ENCODE results near the gene ANK3. TPM values are rescaled to one million over a fixed set of nuclear protein-coding genes. Genes with fewer than 3 reads are reported as not detected.
A peak's percentile ranks its signal among the peaks of the same experiment; 100 is the strongest.

ANK3 gene
- polyA plus RNA-seq, 4 donors, result 115 to 159 (median 141) TPM

DNA sequence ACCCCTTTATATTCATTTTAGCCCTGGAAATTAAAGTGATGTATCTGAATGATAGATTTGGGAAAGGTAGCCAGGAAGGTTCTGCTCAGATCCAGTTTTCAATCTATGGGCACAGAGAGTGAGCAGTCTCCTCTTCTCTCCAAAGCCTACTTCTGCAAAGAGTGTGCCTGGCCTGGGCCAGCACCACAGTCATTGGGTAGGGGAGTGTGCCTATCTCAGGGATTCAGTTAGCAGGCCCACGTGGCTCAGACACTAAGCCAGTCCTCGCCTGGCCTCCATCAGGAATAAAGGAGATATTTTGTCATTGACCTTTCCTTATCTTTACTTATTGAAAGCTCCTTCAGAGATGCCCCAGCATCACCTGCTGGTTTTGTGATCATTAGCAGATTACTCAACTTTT is 267.5 kb downstream of the ANK3 start:
- no peak for DNase-seq (ENCODE audit: low read depth in 4 of 4, low spot score in 2 of 4)

DNA sequence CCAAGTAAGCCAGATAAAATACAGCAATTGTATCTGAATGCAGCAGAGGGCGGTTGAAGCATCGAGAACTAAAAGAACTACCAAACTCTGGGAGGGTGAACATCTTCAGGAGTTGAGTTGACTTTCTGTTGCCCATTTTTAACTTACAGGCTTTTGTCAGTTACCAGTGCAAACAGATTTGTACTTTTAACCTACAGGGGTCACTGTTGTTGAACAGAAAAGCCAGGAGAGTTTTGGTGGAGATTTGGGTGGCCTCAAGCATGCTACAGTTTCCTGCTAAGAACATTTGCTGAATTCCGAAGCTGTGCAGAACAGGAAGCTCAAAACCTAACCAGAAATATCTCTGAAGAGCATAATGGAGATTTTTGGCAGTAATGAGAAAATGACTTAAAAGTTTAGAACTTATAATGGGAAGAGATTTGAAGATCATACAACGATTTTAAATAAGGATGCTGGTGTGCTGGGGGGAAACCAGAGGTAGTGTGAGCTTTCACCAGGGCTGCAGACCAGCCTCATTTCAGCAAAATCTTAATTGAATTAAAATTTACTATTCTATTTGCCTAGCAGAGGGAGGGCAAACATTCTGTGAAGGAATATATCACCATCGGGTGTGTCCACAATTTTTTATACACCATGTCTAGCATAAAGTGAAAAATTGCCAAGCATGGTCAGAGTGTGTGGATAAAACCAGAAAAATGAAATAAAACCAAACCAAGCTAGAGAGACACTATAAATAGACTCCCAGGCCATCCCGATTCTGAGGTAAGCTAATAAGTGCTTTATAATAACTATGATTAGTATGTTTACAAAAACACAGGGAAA is 274.7 kb downstream of the ANK3 start:
- DNase-seq (ENCODE audit: low read depth in 4 of 4, low spot score in 2 of 4), result peak in 1 of 4 donors; percentile 61

DNA sequence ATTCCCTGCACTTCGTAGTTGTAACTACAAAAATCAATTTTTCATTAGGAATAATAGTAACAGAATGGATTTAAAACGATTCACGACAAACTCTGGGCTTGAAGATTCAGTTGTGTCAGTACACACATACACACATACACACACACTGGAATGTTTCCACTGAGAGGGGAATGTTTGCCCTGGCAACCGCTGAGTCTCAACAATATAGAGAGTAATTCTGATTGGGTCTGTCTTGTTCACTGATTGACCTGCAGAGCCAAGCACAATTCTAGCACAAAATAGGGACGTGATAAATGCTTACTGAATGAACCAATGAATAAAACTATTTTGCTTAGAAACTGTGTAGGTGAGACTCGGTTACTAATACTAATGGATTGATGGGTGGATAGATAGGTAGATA is 278.9 kb downstream of the ANK3 start:
- DNase-seq (ENCODE audit: low read depth in 4 of 4, low spot score in 2 of 4), result no peak

DNA sequence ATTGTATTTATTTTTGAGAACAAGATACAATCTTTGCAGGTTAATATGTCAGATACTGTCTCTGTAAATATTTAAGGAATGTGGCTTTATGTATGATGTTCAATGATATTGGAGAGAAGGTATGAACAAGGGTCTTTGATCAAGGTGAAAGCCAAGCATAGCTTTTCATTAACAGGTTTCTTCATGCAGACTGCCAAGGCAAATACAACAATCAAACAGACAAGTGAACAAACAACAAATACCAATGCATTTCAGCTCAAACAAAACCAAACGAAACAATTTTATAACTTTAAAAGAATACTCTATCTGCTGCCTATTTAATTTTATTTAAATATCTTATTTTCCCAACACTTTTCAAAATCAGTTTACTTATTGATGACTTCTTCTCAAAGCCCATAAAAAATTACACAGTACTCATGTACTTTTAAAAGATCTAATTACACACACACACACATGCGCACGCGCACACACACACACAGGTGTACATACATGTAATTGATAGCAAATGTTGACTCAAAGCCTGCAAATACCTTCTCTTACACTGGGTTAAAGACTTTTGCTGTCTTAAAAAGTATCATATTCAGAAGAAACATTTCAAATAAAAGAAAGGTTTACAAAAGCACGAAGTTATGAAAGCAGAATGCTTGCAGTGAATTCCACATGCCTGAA is 282.2 kb downstream of the ANK3 start:
- no peak for DNase-seq (ENCODE audit: low read depth in 4 of 4, low spot score in 2 of 4)

DNA sequence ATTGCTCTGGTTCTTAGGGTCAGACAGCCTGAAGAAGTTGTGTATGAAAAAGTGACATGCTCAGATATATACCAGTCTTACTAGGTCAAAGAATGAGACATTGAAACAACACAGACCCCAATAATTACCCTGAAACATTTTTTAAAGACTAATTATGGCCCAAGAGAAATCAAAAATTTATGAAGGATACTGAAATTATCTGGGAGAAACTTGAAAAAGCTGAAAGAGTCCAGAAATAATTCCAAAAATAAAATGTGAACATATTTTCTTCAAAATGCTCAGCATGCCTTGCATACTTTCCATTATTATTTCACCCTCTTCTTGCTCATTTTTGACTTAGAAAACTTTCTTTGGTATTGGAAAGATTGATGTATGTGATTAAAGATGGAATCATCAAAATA is 284.4 kb downstream of the ANK3 start:
- no peak for DNase-seq (ENCODE audit: low read depth in 4 of 4, low spot score in 2 of 4)

DNA sequence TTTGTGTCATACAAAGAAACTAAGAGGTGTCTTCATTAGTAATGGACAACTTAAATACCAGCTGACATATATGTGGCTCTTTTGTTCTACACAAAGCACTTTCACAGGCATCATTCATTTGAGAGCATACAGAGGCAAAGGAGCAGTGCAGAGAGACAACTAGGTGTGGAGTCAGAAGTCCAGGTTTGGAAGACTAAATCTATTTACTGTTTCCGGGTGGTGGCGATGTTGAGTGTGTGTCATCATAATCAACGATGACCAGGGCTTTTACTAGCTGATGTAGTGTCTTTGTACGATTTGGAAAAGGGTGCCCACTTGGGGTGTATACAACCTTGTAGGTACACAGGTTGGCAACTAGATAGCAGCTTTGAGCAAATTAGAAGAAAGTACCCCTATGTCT is 287.9 kb downstream of the ANK3 start:
- no peak for DNase-seq (ENCODE audit: low read depth in 4 of 4, low spot score in 2 of 4)

DNA sequence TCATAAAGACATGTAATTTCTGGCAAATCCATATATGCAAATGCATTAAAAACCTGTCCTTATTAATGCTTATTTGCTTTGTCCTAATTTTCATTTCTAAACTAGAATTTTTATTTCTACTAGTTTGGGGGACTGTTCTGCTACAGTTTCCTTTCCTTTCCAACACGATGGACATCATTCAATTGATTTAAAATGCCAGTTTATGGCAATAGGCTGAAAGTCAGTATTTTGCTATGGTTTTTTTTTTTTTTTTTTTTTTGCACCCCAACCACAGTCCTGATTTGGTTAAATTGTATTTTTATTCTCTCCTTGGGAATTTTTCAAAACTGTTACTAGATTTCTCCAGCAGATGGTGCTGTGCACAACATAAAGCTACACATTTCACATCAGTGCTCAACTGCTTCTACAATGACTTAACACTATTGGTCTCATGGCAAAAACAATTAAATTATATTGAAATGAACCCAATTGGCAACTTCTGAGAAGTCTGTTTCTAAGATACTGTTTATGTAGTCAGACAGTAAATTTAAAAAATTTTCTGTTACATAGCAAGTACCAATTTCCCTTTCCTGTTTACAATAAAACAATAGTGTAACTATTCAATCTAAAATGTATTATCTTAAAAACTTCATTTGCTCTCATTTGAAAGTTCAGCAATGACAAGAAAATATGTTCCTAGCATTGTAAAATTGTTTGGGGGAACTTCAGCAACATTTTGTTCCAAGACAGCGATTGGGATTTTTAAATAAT is 289.5 kb downstream of the ANK3 start:
- peak in 3 of 4 donors; percentile 21 to 53 (median 28) for DNase-seq (ENCODE audit: low read depth in 4 of 4, low spot score in 2 of 4)

DNA sequence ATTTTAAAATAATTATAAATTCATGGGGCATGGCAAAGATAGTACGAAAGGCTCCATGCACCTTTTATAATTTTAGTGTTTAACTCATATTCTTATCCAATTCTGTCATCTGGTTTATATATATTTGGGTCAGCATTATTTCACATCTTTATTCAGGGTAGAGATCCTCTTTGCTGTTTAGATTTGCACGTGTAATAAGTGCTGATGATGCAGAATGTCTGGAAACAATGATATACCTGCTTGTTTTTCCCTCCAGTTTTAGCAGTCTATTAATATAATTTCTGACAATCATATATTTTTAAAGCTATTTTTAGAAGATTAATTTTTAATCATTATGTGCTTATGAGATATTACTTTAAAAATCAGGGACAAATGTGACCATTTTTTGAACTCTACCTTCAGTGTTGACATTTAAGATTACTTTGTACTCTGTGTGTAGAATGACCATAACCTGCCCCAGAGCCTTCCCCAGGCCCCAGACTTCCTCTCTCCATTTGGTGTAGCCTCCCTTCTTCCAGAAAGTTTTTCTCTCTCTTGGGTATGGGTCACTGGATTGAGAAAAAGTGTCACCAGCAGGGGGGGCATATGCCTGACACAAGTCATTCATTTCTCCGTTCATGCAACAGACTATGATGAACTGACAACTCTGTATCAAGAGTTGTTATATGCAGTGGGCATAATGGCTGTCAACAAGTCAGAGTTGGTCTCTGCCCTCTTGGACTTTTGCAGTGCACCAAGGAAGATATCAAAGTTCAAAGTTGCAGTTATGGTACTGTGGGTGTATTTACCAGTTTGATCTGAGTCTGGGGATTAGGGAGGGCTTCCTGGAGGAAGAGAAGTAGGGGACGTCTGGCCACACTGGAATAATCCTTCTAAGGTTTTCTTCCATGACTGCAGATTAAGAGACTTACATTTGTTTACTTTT is 290.7 kb downstream of the ANK3 start:
- DNase-seq (ENCODE audit: low read depth in 4 of 4, low spot score in 2 of 4), result no peak

DNA sequence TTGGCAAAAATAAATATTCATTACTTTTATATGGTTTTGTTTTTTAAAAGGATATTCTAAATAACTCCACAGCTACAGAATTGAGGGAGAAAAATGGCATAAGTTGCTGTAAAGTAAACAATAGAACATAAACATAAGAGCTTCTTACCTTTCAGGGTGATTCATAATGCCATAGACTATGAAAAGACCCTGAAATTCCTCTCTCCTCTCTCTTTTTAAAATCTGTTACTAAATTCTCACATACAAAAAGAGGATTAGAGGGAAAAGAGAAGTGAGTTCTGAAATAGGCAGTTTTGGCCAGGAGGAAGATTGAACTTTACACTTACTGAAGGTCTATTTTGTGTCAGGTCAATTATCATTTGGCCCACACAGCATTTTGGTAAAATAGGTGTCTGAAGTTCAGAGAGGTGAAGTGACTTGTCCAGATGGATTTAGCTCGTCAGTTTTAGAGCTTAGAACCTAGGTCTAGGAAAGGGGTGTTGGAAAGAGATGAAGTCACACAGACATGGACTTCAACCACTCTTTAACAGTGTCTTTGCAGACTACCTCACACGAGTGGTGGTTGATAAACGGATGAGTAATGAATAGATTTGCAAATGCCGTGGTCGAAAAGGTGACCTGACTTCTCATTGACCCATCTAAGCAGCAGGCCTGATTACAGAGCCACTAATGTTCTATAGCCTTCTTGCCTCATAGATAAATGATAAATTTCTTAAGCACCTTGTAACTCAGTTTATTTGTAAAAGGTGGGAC is 292.7 kb downstream of the ANK3 start:
- DNase-seq (ENCODE audit: low read depth in 4 of 4, low spot score in 2 of 4), result no peak

DNA sequence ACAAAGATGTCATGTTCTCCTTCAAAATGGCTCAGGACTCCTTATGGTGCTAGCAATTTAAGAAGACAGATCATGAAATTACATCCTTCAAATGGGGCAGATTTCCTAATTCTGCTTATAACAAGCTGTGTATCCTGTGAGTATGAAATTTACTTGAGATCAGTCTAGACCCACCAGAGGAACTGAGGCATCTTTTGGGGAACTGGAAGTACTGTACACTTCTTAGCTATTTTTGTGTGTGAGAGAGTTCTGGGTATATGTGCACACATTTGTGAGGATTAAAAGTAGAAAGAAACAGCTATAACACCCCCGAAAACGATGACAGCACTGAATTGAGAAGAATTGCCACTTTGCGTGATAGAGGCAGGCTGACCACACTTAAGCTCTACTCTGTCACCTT is 296.4 kb downstream of the ANK3 start:
- no peak for DNase-seq (ENCODE audit: low read depth in 4 of 4, low spot score in 2 of 4)

DNA sequence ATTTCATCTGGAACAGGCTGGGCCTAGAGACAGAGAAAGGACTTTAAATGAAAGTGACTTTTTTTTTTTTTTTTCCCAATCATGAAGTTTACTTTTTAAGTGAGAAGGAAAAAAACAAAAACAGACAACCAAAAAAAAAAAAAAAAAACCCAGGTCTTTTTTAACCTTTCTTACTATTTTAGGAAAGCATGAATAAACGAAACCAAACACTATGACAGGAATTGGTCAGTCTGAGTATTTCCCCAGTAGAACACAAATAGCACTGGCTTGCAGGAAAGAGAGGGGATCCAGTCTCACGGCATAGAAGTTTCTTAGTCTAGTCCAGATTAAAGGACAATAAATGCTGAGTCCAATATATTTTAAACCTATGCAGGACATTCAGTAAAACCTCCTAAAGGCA is 302.8 kb downstream of the ANK3 start:
- no peak for DNase-seq (ENCODE audit: low read depth in 4 of 4, low spot score in 2 of 4)

DNA sequence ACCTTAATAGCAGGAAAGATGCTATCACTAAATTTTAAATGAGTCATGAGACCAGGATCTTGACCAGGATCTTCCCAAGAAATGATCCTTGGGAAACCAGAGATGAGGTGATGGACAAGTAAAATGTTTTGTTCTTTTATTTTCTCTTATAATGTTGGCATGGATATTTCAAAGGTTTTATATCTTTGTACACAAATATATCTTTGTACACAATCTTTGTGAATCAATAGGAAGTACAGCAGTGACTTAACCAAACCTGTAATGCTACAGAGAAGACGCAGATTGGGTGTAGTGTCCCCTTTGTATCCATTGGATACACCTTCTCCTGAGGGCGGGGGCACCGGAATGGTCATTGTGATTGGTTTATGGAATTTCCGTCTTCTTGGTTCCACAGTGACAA is 303.3 kb downstream of the ANK3 start:
- DNase-seq (ENCODE audit: low read depth in 4 of 4, low spot score in 2 of 4), result no peak

DNA sequence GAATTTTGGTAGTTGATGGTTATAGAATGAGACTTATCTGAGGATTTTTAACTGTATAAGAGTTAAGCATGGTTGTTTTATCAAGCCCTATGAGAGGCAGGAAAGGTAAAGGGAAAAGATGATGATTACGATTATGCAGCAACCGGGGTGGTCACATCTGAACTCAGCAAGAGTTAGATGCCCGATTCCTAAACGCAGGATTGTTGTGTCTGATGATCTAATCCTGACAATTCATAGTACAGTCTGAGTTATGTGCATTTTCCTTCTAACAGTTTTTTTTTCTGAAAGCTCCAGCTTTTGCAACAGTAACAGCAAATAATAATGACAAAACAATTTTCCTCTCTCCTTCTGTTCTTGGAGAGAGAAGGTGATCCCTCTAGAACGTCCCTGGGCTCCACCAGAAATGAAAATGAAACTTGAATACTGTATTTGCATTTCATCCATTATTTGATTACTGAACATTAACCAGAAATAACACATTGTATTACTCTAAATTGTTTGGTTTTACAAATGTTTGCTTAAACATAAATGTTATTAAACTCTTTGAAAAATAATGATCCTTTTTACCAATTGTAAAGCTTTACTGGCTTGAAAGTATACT is 306.8 kb downstream of the ANK3 start:
- no peak for DNase-seq (ENCODE audit: low read depth in 4 of 4, low spot score in 2 of 4)

DNA sequence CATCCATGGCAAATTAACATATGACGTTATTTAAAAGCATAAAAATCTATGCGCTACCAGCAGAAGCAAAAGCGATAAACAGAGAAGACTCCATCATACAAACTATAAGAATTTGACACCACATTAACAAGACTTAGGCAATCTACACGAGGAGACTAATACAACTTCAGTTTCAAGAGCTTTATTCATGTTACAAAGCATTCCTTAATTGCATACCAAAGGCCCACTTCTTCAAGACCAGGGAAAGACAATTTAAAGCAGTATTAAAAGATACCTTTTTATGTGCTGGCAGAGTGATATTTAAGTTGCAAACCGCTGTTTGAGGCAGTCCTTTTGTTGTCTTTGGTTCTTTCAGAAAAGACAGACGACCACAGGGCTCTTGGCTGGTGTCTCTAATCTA is 307.3 kb downstream of the ANK3 start:
- no peak for DNase-seq (ENCODE audit: low read depth in 4 of 4, low spot score in 2 of 4)

DNA sequence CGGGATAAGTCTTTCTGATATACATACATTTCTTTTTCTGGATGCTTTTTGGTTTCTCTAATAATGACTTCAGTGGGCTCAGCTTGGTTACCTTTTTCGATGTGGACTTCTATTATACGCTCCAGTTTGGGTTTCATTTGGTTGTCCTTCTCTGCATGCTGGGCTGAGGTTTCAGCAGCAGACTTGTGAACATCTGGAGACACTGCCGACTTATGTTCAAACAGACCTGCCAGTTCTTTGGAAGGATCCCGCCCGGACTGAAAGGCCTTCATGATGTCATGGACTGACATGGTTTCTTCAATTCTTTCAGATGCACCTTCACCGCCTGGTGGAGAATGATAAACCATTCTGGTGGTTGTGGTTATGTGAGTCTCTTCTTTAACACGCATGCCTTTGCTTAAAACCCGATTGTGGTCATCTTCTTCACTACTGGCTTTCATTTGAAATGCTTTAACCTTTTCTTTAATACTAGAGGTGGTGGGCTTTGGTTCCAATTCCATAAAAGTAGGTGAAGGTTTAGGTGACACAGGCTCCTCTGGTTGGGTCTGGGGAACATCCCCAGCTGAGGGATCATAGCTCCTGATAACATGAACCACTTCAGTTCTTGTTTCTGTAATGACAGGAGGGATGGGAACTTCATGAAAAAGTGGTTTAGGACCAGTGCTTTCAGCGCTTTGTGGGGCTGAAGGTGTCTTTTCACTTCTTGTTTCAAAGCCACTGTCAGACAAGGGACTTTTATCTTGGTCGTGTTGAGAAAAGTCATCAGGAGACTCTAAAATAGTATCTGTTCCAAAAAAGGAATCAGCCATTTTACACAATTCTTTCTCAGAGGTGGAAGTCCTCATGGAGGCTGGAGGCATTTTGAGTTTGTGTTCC is 315.7 kb downstream of the ANK3 start:
- DNase-seq (ENCODE audit: low read depth in 4 of 4, low spot score in 2 of 4), result no peak

DNA sequence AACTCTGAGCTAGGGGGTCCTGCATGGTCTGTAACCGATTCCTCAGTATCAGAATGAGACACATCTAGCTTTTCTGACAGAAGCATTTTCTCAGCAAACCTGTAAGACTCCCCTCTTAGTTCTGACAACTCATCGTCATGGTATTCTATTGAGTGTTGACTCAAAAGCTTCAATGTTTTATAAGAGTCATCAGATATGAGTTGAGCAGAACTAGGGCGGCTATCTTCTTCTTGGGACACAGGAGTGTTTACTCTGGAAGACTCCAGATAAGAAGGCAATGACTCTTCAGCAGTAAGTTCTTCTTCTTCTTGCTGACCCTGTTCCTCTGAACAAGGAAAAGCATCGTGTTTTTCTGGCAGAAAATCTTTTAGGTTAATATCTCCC is 316.3 kb downstream of the ANK3 start:
- DNase-seq (ENCODE audit: low read depth in 4 of 4, low spot score in 2 of 4), result no peak

DNA sequence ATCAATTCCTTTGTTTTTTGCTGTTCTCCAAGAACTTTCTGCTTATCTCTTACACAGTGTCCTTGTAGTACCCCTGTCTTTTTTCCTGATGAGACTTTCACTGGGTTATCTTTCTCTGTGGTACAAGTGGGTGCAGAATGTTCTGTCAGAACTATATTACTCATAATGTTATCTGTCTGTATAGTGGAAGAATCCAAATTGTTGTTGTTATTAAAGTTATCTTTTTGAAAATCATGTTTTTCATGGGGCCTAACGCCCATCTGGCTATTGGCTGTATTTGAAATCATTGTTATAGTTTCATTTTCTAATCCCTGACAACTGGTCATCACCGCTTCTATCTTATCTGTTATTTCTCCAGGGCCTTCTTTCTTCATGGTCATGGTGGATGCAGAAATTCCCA is 320.4 kb downstream of the ANK3 start:
- no peak for DNase-seq (ENCODE audit: low read depth in 4 of 4, low spot score in 2 of 4)

DNA sequence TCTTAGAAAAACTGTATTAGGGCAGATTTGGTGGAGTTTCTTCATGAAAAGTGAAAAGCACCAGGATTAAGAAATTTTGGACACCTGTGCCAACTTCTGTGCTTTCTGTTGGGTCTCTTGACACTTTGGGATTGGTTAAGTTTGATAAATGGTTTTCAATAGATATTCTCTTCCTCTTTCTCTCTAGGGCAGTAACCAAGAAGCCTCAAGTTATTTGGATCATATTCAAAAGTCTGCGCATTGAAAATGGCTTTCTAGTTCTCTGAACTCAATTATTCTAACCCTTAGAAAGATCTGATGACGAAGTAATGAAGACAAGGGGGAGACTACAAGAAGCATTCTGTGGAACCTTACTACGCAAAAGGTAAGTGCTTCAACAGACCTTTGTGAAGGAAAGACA is 339.3 kb downstream of the ANK3 start:
- DNase-seq (ENCODE audit: low read depth in 4 of 4, low spot score in 2 of 4), result no peak

Data from left renal cortex interstitium (tissue), 4 donors.